ENCODE data around the gene PLEKHF1. TPM values are rescaled to one million over a fixed set of nuclear protein-coding genes. Genes with fewer than 3 reads are reported as not detected.

PLEKHF1 gene
- total and polyA plus RNA-seq, 2 of the 8 experiments (the other 6 are each of a cell fraction or from before 2014, with no cell fraction given) = 11.1 to 18.4 TPM

DNA sequence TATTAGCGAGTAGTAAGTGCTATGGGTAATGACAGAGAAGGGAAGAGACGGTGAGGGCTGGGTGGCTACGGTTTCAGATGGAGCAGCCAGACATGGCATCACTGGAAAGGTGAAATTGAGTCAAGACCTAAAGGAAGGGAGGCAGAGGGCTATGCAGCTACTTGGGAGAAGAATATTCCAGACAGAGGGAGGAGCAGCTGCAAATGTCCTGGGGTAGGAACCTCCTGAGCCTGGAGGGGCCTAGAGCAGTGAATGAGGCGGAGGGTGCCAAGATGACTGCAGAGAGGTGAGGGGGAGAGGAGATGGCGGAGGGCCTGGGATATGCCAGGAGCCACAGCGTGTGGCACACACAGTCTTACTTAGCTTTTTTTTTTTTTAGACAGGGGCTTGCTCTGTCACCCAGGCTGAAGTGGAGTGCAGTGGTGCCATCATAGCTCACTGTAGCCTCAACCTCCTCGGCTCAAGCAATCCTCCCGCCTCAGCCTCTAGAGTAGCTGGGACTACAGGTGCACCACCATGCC, 21.1 kb downstream of the PLEKHF1 start (continued):
- TF ChIP-seq, protein P1, sequence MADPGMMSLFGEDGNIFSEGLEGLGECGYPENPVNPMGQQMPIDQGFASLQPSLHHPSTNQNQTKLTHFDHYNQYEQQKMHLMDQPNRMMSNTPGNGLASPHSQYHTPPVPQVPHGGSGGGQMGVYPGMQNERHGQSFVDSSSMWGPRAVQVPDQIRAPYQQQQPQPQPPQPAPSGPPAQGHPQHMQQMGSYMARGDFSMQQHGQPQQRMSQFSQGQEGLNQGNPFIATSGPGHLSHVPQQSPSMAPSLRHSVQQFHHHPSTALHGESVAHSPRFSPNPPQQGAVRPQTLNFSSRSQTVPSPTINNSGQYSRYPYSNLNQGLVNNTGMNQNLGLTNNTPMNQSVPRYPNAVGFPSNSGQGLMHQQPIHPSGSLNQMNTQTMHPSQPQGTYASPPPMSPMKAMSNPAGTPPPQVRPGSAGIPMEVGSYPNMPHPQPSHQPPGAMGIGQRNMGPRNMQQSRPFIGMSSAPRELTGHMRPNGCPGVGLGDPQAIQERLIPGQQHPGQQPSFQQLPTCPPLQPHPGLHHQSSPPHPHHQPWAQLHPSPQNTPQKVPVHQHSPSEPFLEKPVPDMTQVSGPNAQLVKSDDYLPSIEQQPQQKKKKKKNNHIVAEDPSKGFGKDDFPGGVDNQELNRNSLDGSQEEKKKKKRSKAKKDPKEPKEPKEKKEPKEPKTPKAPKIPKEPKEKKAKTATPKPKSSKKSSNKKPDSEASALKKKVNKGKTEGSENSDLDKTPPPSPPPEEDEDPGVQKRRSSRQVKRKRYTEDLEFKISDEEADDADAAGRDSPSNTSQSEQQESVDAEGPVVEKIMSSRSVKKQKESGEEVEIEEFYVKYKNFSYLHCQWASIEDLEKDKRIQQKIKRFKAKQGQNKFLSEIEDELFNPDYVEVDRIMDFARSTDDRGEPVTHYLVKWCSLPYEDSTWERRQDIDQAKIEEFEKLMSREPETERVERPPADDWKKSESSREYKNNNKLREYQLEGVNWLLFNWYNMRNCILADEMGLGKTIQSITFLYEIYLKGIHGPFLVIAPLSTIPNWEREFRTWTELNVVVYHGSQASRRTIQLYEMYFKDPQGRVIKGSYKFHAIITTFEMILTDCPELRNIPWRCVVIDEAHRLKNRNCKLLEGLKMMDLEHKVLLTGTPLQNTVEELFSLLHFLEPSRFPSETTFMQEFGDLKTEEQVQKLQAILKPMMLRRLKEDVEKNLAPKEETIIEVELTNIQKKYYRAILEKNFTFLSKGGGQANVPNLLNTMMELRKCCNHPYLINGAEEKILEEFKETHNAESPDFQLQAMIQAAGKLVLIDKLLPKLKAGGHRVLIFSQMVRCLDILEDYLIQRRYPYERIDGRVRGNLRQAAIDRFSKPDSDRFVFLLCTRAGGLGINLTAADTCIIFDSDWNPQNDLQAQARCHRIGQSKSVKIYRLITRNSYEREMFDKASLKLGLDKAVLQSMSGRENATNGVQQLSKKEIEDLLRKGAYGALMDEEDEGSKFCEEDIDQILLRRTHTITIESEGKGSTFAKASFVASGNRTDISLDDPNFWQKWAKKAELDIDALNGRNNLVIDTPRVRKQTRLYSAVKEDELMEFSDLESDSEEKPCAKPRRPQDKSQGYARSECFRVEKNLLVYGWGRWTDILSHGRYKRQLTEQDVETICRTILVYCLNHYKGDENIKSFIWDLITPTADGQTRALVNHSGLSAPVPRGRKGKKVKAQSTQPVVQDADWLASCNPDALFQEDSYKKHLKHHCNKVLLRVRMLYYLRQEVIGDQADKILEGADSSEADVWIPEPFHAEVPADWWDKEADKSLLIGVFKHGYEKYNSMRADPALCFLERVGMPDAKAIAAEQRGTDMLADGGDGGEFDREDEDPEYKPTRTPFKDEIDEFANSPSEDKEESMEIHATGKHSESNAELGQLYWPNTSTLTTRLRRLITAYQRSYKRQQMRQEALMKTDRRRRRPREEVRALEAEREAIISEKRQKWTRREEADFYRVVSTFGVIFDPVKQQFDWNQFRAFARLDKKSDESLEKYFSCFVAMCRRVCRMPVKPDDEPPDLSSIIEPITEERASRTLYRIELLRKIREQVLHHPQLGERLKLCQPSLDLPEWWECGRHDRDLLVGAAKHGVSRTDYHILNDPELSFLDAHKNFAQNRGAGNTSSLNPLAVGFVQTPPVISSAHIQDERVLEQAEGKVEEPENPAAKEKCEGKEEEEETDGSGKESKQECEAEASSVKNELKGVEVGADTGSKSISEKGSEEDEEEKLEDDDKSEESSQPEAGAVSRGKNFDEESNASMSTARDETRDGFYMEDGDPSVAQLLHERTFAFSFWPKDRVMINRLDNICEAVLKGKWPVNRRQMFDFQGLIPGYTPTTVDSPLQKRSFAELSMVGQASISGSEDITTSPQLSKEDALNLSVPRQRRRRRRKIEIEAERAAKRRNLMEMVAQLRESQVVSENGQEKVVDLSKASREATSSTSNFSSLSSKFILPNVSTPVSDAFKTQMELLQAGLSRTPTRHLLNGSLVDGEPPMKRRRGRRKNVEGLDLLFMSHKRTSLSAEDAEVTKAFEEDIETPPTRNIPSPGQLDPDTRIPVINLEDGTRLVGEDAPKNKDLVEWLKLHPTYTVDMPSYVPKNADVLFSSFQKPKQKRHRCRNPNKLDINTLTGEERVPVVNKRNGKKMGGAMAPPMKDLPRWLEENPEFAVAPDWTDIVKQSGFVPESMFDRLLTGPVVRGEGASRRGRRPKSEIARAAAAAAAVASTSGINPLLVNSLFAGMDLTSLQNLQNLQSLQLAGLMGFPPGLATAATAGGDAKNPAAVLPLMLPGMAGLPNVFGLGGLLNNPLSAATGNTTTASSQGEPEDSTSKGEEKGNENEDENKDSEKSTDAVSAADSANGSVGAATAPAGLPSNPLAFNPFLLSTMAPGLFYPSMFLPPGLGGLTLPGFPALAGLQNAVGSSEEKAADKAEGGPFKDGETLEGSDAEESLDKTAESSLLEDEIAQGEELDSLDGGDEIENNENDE (IDR thresholded peaks at IDR 0.05; ENCODE audit: insufficient replicate concordance, low read length) = no peak
- TF ChIP-seq JUND (IDR thresholded peaks at IDR 0.05; ENCODE audit: low read length) (no peak), CBX5 (IDR thresholded peaks at IDR 0.05; ENCODE audit: low read depth, low read length) (no peak), RFX5 (IDR thresholded peaks at IDR 0.05; ENCODE audit: borderline replicate concordance, low read depth, low read length) (no peak), EP300 (IDR thresholded peaks at IDR 0.05; ENCODE audit: borderline replicate concordance in 1 of 2, low read depth in 2 of 2, low read length in 2 of 2) (no peak), RXRA (IDR thresholded peaks at IDR 0.05; ENCODE audit: insufficient read depth, low read depth, low read length) (no peak), GABPA (IDR thresholded peaks at IDR 0.05; ENCODE audit: borderline replicate concordance, insufficient read depth, low read length) (no peak)
- TF ChIP-seq, protein P2, sequence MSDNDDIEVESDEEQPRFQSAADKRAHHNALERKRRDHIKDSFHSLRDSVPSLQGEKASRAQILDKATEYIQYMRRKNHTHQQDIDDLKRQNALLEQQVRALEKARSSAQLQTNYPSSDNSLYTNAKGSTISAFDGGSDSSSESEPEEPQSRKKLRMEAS (IDR thresholded peaks at IDR 0.05) = no peak

Measured in H1 (cell line).